DOHH2 (cell line): Measurements from ENCODE around the gene DIP2C.

ENCODE experiments used
- CTCF ChIP-seq: fragments of 200-600 bp; sonication (generic); IDR thresholded peaks from one replicate; pipeline ENCODE4 v1.5.1; 2014; ENCODE audit warnings: antibody characterized with exemption, mild to moderate bottlenecking, low read depth, low read length; ENCODE audit not compliant: poor library complexity, severe bottlenecking
- EZH2phosphoT487 ChIP-seq: fragments of 200-600 bp; sonication (generic); IDR thresholded peaks from 2 replicates; pipeline ENCODE4 v1.6.1; 2017; ENCODE audit warnings: borderline replicate concordance, mild to moderate bottlenecking, antibody characterized with exemption, low read length, moderate library complexity, mixed read lengths

GRCh38 chr10:630581-631073, 58.8 kb downstream of the DIP2C start:
- TF ChIP-seq CTCF (no peak), EZH2phosphoT487 (no peak)
